GM12878 (cell line): ENCODE data around the gene LARGE1. TPM values are rescaled to one million over a fixed set of nuclear protein-coding genes. Genes with fewer than 3 reads are reported as not detected.

Experiments used
- ATAC-seq: fragments of 200-7000 bp; cut with Tn5 transposase; 3 replicates; pipeline ENCODE4 v1.9.1; 2020; ENCODE audit warnings: mild to moderate bottlenecking, moderate library complexity
- BruUV-seq: library from RNA; stranded (reverse); fragments of 400-500 nt; replicated peaks from 2 replicates; lab custom pipeline; 2021; lab: Mats Ljungman, UMichigan
- CTCF ChIA-PET: fragments of 300-600 bp; sonication (Branson Sonifier 250); formaldehyde crosslinking; extraction: SDS; loops from one replicate; lab custom pipeline; 2021; ENCODE audit warnings: inconsistent platforms; lab: Yijun Ruan, JAX
- POLR2A ChIA-PET: fragments of 350-600 bp; formaldehyde crosslinking; extraction: SDS; loops from one replicate; lab custom pipeline; 2021; ENCODE audit warnings: inconsistent platforms; lab: Charles Lee
- RAD21 ChIA-PET: fragments of 300-600 bp; sonication (Branson Sonifier 250); formaldehyde crosslinking; loops from one replicate; lab custom pipeline; 2023; ENCODE audit warnings: antibody characterized with exemption; ENCODE audit not compliant: unreplicated experiment; lab: Charles Lee
- SMC1A ChIA-PET: fragments of 300-600 bp; sonication (Branson Sonifier 250); formaldehyde crosslinking; loops from one replicate; lab custom pipeline; 2023; ENCODE audit not compliant: unreplicated experiment, uncharacterized antibody; lab: Charles Lee
- DNase-seq: peaks from one replicate; pipeline ENCODE4 v3.0.0-alpha.2; 2011; ENCODE audit warnings: low read depth, low spot score
- FAIRE-seq: peaks from 3 replicates; lab custom pipeline; 2011; peaks lifted over from hg19 to GRCh38; lab: Jason Lieb, UNC
- H2AFZ ChIP-seq: 2 replicates; pipeline ENCODE4 v1.6.0; 2011; ENCODE audit warnings: low read depth, low read length, control low read depth; ENCODE audit not compliant: control insufficient read depth
- H3K27ac ChIP-seq: 2 replicates; pipeline ENCODE4 v1.5.1; 2011; ENCODE audit warnings: control low read depth; ENCODE audit not compliant: control insufficient read depth, insufficient read depth
- H3K27me3 ChIP-seq, 2 experiments: replicated peaks in 1 of 2; 2 replicates each; pipeline versions ENCODE4 v1.6.0 to v1.6.1; 2011; ENCODE audit warnings: low read length in 1 of 2; ENCODE audit not compliant: control insufficient read depth in 2 of 2, insufficient read depth in 2 of 2
- H3K36me3 ChIP-seq, 2 experiments: 2 replicates each; pipeline ENCODE4 v1.5.1; 2011; ENCODE audit warnings: low read length in 1 of 2; ENCODE audit not compliant: control insufficient read depth in 2 of 2, insufficient read depth in 2 of 2
- H3K4me1 ChIP-seq: 2 replicates; pipeline ENCODE4 v1.6.1; 2011; ENCODE audit warnings: mild to moderate bottlenecking, low read length, moderate library complexity, mixed read lengths; ENCODE audit not compliant: control insufficient read depth, insufficient read depth
- H3K4me2 ChIP-seq: 2 replicates; pipeline ENCODE4 v1.6.0; 2011; ENCODE audit warnings: control low read depth; ENCODE audit not compliant: control insufficient read depth, insufficient read depth
- H3K4me3 ChIP-seq: fragments of 200-600 bp; sonication (generic); 2 replicates; pipeline ENCODE4 v1.5.1; 2016
- H3K79me2 ChIP-seq: 2 replicates; pipeline ENCODE4 v1.6.0; 2011; ENCODE audit warnings: low read length; ENCODE audit not compliant: control insufficient read depth, insufficient read depth
- H3K9ac ChIP-seq: 2 replicates; pipeline ENCODE4 v1.8.0; 2011; ENCODE audit warnings: low read length, control low read depth, mixed read lengths; ENCODE audit not compliant: control insufficient read depth, insufficient read depth
- H3K9me3 ChIP-seq: replicated peaks from 3 replicates; pipeline ENCODE4 v1.5.1; 2011; ENCODE audit warnings: mild to moderate bottlenecking, low read length; ENCODE audit not compliant: control insufficient read depth, insufficient read depth
- H4K20me1 ChIP-seq: 2 replicates; pipeline ENCODE4 v1.6.0; 2011; ENCODE audit not compliant: control insufficient read depth, insufficient read depth
- BMI1 ChIP-seq: fragments of 450-650 bp; IDR thresholded peaks from 2 replicates; pipeline ENCODE4 v1.6.1; 2016; ENCODE audit warnings: mild to moderate bottlenecking, moderate library complexity, borderline replicate concordance
- KLF5 ChIP-seq: fragments of 450-650 bp; IDR thresholded peaks from 2 replicates; pipeline ENCODE4 v1.6.1; 2014; ENCODE audit warnings: mild to moderate bottlenecking; ENCODE audit not compliant: partially characterized antibody
- MXI1 ChIP-seq: fragments of 150-350 bp; IDR thresholded peaks from 2 replicates; pipeline ENCODE4 v1.6.1; 2011; ENCODE audit warnings: low read depth, mild to moderate bottlenecking, inconsistent platforms, low read length, improper control_type of control experiment
- NR2C1 ChIP-seq: fragments of 450-650 bp; IDR thresholded peaks from 2 replicates; pipeline ENCODE4 v1.6.1; 2017; ENCODE audit warnings: antibody characterized with exemption, mild to moderate bottlenecking, moderate library complexity
- TCF7 ChIP-seq: IDR thresholded peaks from 2 replicates; pipeline ENCODE4 v1.6.1; 2014; ENCODE audit warnings: antibody characterized with exemption, borderline replicate concordance
- ZNF274 ChIP-seq: IDR thresholded peaks from one replicate; pipeline ENCODE4 v1.8.0; 2011; ENCODE audit not compliant: insufficient read length, insufficient read depth
- ZZZ3 ChIP-seq: IDR thresholded peaks from 2 replicates; pipeline ENCODE4 v1.6.1; 2011; ENCODE audit warnings: low read depth; ENCODE audit not compliant: control insufficient read depth, insufficient read length
- WGBS: methylation state at CpG from one replicate; pipeline ENCODE4 v1.1.6; 2016; ENCODE audit warnings: low lambda C conversion rate; ENCODE audit not compliant: insufficient replicate concordance, insufficient coverage; ENCODE audit errors: missing lambda C conversion rate; 5-methylcytosine and 5-hydroxymethylcytosine counted together
- in situ Hi-C: fragments of 300-500 bp; cut with MboI; formaldehyde crosslinking; loops from 9 replicates; pipeline ENCODE4 v1.14.3; 2018; ENCODE audit warnings: mixed read lengths
- intact Hi-C: fragments of 100-400 bp; cut with micrococcal nuclease; formaldehyde crosslinking; loops from one replicate; pipeline ENCODE4 v1.14.2; 2022; ENCODE audit not compliant: unreplicated experiment
- polyA plus RNA-seq, 11 experiments: library from polyadenylated mRNA; depleted of rRNA in 4 of 11; unstranded in 6 of 11; stranded (reverse) in 5 of 11; fragments of >200 nt; fragmentation: Nextera tagmentation in 4 of 11; fragmentation: Illumina TruSeq in 1 of 11; extraction: Ambion mirVana in 4 of 11; extraction: Trizol in 1 of 11; gene quantifications; 1 replicate in 1 of 11; 2 replicates in 10 of 11; pipeline versions ENCODE4 v1.2.1 to v1.2.3, GENCODE V29; 2011 to 2016; ENCODE audit warnings: inconsistent platforms in 2 of 11, missing spikeins in 2 of 11, low read depth in 1 of 11
- total RNA-seq, 4 experiments: library from RNA; depleted of rRNA in 3 of 4; stranded (reverse); fragments of >200 nt in 3 of 4; fragmentation: Illumina TruSeq in 1 of 4; extraction: Trizol in 1 of 4; gene quantifications; 2 replicates each; pipeline versions ENCODE4 v1.2.1 to v1.2.3, GENCODE V29; 2013 to 2021
- TF ChIP-seq, protein P1 (sequence below): fragments of 450-650 bp; conservative IDR thresholded peaks from 2 replicates; pipeline ENCODE4 v1.6.1; 2017; ENCODE audit warnings: mild to moderate bottlenecking, moderate library complexity

Gene LARGE1
- total and polyA plus RNA-seq, 10 of the 15 experiments (the other 5 are each of a cell fraction or from before 2014, with no cell fraction given), result 3.2 to 41.4 (median 17.3) TPM

- POLR2A ChIA-PET, result no interaction called here
- Histone ChIP-seq H3K79me2 (no peaks in the 10 kb centered on the region), H3K4me1 (no peaks in the 10 kb centered on the region), H3K27ac (no peak overlapping the region), H4K20me1 (no peaks in the 10 kb centered on the region), H3K36me3 (no peaks in the 10 kb centered on the region; a peak in 3 of 4 replicates), H3K4me2 (no peak overlapping the region), H3K4me3 (no peak overlapping the region), H3K9ac (no peak overlapping the region), H3K27me3 (no peaks in the 10 kb centered on the region), H2AFZ (no peak overlapping the region), H3K9me3 (no peaks in the 10 kb centered on the region)
- intact Hi-C loops, result no loop called here
- FAIRE-seq (no peak), DNase-seq (no peak)
- no TSS peak for BruUV-seq
- SMC1A ChIA-PET, result interaction anchor here (1.1 kb wide), 1 partner anchor 9 kb away, joined by 3 read pairs; no protein-coding TSS in a partner anchor
- 73% methylated on average over 6 of the region's 6 CpGs for WGBS
- CTCF ChIA-PET, result interaction anchor here (1.2 kb wide), 1 partner anchor 323 kb away, joined by 3 read pairs; no protein-coding TSS in a partner anchor
- RAD21 ChIA-PET, result no interaction called here
- in situ Hi-C loops, result no loop called here
- TF ChIP-seq BMI1, result no peak
- TF ChIP-seq KLF5, result no peak
- no peak for TF ChIP-seq NR2C1
- TF ChIP-seq MXI1, result no peak
- TF ChIP-seq ZNF274, result no peak
- TF ChIP-seq ZZZ3, result no peak
- TF ChIP-seq, protein P1, sequence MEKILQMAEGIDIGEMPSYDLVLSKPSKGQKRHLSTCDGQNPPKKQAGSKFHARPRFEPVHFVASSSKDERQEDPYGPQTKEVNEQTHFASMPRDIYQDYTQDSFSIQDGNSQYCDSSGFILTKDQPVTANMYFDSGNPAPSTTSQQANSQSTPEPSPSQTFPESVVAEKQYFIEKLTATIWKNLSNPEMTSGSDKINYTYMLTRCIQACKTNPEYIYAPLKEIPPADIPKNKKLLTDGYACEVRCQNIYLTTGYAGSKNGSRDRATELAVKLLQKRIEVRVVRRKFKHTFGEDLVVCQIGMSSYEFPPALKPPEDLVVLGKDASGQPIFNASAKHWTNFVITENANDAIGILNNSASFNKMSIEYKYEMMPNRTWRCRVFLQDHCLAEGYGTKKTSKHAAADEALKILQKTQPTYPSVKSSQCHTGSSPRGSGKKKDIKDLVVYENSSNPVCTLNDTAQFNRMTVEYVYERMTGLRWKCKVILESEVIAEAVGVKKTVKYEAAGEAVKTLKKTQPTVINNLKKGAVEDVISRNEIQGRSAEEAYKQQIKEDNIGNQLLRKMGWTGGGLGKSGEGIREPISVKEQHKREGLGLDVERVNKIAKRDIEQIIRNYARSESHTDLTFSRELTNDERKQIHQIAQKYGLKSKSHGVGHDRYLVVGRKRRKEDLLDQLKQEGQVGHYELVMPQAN, result no peak
- TF ChIP-seq TCF7, result no peak
- TF ChIP-seq, all 136 proteins: peak for 0
- no peak for ATAC-seq
Measured at GRCh38 chr22:33600113-33600512, 320.2 kb downstream of the LARGE1 start.
